ENCODE data around the gene FBXO4.

DNA sequence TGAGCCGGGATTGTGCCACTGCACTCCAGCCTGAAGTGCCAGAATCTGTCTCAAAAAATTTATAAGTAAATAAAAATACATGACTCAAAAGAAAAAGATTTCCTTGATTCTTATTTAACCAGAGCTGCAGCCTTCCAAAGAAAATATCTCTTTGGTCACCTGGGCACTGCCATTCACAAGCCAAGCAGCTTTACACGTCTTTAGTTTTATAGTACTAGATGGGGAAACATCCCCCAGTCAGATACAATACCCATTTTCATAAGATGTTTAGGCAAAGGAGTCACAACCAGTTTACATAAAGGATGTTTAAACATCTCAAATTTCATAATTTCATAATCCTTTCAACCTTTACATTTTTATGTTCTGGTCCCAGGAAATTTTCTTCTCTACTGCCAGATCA, 41.1 kb upstream of the FBXO4 start:
- TF ChIP-seq, protein P1, sequence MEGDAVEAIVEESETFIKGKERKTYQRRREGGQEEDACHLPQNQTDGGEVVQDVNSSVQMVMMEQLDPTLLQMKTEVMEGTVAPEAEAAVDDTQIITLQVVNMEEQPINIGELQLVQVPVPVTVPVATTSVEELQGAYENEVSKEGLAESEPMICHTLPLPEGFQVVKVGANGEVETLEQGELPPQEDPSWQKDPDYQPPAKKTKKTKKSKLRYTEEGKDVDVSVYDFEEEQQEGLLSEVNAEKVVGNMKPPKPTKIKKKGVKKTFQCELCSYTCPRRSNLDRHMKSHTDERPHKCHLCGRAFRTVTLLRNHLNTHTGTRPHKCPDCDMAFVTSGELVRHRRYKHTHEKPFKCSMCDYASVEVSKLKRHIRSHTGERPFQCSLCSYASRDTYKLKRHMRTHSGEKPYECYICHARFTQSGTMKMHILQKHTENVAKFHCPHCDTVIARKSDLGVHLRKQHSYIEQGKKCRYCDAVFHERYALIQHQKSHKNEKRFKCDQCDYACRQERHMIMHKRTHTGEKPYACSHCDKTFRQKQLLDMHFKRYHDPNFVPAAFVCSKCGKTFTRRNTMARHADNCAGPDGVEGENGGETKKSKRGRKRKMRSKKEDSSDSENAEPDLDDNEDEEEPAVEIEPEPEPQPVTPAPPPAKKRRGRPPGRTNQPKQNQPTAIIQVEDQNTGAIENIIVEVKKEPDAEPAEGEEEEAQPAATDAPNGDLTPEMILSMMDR (IDR thresholded peaks at IDR 0.05): no peak
- TF ChIP-seq POLR2A (IDR thresholded peaks at IDR 0.05): no peak
